ENCODE data around the gene PAPOLG.
"Not testable (repeated sequence)": the region's sequence is repeated elsewhere in the genome, so short reads cannot be mapped to it uniquely, and the experiment has no call there.

The PAPOLG gene

DNA sequence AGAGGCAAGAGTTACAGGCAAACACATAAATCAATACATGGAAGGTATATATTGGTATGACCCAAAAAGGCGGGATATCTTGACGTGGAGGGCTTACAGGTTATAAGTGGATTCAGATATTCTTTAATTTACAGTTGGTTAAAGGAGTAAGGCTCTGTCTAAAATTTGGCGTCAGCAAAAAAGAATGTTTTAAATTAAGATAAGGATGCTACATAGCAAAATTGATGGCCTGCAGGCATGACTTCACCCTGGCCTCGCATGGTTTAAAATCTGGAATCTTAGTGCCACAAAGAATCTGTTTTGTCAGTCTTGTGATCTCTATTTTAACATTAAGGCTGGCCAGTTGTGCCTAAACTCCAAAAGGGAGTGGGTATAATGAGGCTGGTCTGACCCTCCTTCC lies 66.9 kb downstream of the PAPOLG start:
- DNase-seq (ENCODE audit: low read depth) = no peak

- DNase-seq (ENCODE audit: low read depth) = no peak
Observed at GRCh38 chr2:60823694-60824305, 67.7 kb downstream of the PAPOLG start.

GRCh38 chr2:60825666-60826065 lies 69.6 kb downstream of the PAPOLG start:
- no peak for DNase-seq (ENCODE audit: low read depth)

DNA sequence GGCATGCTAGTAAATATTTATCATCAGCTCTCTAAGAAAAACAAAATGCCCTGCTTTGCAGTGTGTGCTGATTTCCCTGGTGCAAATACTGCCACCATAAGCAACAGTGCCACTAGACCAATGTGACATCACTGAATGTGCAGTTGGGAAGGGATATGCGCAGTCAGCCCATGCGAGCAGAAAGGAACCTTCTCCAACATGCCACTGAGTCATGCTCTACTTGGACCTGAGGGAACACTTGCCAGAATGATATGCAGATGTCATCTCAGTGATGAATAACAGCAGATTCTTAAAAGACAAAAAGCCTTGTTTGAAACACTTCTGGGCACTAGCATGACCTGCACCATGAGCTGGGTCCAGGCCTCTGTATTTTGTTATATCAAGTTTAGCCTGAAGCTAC lies 70.0 kb downstream of the PAPOLG start:
- DNase-seq (ENCODE audit: low read depth) = no peak

DNA sequence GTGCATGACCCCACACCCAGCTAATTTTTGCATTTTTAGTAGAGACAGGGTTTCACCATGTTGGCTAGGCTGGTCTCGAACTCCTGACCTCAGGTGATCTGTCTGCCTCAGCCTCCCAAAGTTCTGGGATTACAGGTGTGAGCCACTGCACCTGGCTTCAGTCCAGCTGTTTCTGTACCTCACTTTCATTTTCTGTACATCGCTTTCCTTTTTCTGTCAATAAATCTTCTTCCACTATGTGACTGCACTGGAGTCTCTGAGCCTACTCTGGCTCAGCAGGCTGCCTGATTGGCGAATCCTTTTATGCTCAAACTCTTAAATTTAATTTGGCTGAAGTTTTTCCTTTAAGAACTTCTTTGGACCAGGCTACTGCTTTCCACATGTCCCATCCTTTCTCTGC lies 70.8 kb downstream of the PAPOLG start:
- not testable (repeated sequence) for DNase-seq (ENCODE audit: low read depth)

GRCh38 chr2:60827369-60827768 lies 71.3 kb downstream of the PAPOLG start:
- DNase-seq (ENCODE audit: low read depth) = no peak

DNA sequence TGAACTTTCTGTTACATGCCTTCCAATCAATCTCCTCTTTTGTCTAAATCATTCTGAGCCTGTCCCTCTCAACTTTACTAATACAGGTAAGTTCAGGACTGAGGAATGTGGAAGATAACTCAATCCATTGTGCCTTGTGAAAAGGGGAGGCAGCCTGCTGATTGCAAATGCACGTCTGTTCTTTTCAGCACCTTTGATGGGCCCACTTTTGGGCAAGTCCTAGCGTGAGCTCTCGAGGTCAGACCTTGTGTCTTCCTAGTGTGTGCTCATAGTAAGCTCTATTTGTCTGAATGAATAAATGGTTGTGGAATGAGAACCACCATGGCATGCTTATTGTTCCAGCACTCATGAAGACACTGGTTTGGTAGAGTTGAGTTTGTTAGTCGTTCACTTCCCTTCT lies 74.9 kb downstream of the PAPOLG start:
- DNase-seq (ENCODE audit: low read depth) = no peak

GRCh38 chr2:60831921-60832320 lies 75.9 kb downstream of the PAPOLG start:
- DNase-seq (ENCODE audit: low read depth) = no peak

DNA sequence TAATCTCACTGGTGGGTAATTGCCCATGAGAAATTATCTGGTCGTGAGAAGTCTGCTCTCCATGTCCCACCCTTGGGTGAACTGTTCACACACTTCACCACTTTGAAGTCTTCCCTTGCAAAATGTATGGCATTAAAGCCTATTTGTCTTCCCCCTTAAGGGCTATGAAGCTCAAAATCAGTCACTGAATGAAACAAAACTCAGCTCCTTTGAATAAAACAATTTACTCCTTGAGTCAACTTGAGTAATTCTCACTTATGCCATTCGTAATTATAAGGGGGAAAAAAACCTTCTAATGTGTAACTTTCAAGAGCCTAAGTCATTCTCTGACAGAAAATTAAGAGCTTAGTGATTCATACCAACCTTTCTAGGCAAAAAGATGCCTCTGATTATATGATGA lies 76.6 kb downstream of the PAPOLG start:
- DNase-seq (ENCODE audit: low read depth) = no peak

DNA sequence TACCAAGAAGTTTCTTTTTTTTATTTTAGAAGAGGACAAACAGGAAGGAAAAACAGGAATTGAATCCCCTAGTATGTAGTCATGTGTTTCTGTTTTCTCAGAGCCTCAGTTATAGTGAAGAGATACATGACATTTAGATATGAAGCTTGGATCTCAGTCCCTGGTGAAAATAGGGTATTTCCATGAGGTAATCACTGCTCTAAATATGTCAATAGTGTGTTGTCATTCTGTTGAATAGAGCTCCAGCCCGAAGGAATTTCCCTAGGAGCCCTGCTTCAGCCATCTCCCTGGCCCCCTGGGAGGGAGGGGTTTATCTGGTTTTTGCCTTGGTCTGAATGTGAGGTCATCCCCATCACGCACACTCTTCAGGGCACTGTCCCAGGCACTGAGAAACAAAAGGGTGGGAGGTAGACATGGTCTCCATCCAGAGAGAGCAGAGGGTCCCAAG lies 78.2 kb downstream of the PAPOLG start:
- no peak for DNase-seq (ENCODE audit: low read depth)

- DNase-seq (ENCODE audit: low read depth) = no peak
Observed at GRCh38 chr2:60836491-60836890, 80.4 kb downstream of the PAPOLG start.

GRCh38 chr2:60837123-60837522 lies 81.1 kb downstream of the PAPOLG start:
- DNase-seq (ENCODE audit: low read depth) = no peak

DNA sequence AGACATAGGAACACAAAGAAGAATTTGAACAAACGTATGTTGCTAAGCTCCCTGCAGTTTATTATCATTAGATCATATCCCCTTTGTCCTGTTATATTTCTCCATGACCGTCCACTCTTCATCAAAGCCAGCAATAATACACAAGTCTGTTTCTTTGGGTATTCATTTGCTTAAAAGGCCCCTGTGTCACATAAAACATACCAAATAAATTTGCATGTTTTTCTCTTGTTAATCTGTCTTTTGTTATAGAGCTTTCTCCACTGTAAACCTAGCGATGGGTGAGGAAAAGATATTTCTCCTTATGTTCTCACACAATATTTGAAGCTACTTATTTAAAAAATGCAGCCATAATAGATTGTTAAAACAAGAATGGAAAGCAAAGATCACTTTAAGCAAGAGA lies 82.4 kb downstream of the PAPOLG start:
- no peak for DNase-seq (ENCODE audit: low read depth)

GRCh38 chr2:60839126-60839813 lies 83.2 kb downstream of the PAPOLG start:
- no peak for DNase-seq (ENCODE audit: low read depth)

GRCh38 chr2:60840880-60841279 lies 84.8 kb downstream of the PAPOLG start:
- no peak for DNase-seq (ENCODE audit: low read depth)

GRCh38 chr2:60843006-60843405 lies 86.9 kb downstream of the PAPOLG start:
- DNase-seq (ENCODE audit: low read depth) = no peak

- DNase-seq (ENCODE audit: low read depth) = no peak
Observed at GRCh38 chr2:60844105-60844504, 88.0 kb downstream of the PAPOLG start.

DNA sequence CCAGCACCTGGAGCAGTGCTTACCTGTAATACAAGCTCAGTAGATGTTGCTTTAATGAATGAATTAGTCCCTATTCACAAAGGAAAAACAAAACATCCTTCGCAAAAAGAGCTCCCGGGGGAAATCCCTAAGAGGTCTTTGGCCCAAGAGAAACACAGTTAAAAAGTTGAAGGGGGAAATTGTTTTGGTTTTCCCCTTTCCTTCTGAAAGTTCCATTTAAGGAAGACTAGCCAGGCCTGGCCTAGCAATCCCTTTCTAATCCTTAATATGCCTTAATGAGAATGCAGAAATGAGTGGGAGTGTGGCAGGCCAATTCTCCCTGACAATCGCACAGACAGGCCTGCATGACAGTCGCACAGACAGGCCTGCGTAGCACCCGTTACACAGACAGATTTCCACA lies 91.8 kb downstream of the PAPOLG start:
- DNase-seq (ENCODE audit: low read depth) = no peak

All from T follicular helper cell (primary cell).